Esophagus squamous epithelium (tissue), 4 donors: ENCODE measurements around the gene CAB39L.

ENCODE experiments used
- CTCF ChIP-seq, 6 experiments: fragments of 450-650 bp in 4 of 6; fragments of 200-600 bp in 2 of 6; sonication (generic) in 2 of 6; IDR thresholded peaks; one replicate each; pipeline ENCODE4 v1.5.1; 2016 to 2019; ENCODE audit warnings: antibody characterized with exemption in 6 of 6, mild to moderate bottlenecking in 4 of 6, moderate library complexity in 4 of 6
- POLR2A ChIP-seq, 4 donors: fragments of 450-650 bp; IDR thresholded peaks; one replicate each; pipeline ENCODE4 v1.6.1; 2017; ENCODE audit warnings: antibody characterized with exemption in 4 of 4, mild to moderate bottlenecking in 4 of 4, moderate library complexity in 3 of 4

DNA sequence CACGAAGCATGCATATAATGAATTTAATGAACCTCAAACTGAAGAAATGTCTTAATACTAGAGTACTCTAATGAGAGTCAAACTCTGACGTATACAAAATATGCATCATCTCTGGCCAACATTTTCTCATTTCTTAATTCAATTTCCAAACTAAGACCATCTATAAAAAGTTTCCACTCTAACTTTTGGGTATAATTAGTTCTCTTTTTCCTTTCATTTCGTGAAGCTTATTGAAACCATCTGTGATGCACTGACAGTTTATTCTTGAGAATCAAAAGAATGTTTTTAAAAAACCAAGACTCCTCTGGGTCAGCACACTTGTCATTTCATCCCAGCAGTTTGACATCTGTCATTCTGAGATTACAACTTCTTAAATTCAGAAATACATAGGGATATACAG lies 90.0 kb downstream of the CAB39L start:
- TF ChIP-seq POLR2A (IDR thresholded peaks at IDR 0.05) (no peak), CTCF (IDR thresholded peaks at IDR 0.05) (no peak)
